ENCODE results near the gene SUV39H1.

The SUV39H1 gene

DNA sequence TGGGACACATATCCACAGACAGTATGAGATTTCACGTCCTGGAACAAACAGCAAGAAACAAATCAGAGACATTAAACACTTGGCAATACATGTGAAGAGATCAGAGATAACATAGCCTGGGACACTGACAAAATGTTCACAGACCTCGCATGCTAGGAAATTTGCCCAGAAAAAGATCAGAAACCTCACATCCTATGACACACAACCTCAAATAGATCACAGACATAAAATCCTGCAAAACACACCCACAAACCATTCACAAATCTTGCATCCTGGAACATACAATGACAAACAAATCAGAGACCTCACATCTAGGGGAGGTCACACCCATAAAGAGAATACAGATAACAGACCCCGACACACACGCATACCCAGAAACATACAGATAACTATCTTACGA lies 18.0 kb downstream of the SUV39H1 start:
- no peak for DNase-seq (ENCODE audit: low spot score)

DNA sequence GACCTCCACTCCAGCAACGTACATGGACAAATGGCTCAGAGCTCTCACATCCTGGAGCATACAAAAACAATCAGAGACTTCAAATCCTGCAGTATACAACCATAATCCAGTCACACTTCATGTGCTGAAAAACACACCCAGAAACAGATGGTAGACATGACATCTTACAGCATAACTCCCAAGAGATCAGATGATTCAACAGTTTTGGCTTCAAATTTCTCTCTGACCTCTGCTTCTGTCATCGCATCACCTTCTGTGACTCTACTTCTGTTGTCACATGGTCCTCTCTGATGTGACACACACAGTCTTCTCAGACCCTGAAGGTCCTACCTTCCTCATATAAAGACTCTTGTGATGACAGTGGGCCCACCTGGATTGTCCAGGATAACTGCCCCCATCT lies 18.5 kb downstream of the SUV39H1 start:
- DNase-seq (ENCODE audit: low spot score), result no peak

DNA sequence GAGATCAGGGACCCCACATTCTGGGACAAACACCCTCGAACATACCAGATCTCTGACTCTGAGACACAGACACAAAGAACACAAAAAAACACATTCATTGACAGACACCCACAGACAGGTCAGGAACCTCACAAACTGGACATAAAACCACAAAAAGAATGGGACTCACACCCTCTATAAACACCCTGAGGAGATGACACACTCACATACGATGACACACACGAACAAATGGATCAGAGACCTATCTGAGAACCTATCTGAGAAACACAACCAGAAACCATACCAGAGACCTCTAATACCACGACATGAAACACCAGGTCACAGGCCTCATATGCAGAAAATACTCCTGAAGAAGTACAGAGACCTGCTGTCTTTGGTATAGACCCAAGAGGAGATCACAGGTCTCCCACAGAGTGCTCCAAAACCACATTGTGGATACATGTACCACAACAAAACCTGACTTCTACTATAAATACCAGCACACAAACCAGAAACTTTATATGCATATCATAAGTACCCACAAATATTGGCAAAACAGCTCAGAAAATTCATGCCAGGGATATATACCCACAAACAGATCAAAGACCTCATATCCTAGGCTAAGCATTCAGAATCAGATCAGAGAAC lies 19.5 kb downstream of the SUV39H1 start:
- DNase-seq (ENCODE audit: low spot score), result no peak

DNA sequence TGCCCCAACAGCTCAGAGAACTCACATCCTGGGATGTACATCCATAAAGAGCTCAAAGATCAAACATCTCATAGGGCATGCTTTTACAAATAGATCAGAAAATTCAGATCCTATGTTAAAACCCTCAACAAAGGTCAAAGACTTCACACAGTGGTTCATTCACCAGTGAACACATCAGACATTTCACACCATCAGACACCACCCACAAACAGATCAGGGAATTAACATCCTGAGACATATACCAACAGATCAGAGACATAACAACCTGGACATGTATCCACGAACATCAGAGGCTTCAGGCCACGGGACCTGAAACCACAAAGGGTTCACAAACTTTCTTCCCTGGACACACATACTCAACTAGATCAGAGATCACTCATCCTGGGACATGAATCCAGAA lies 23.4 kb downstream of the SUV39H1 start:
- no peak for DNase-seq (ENCODE audit: low spot score)

DNA sequence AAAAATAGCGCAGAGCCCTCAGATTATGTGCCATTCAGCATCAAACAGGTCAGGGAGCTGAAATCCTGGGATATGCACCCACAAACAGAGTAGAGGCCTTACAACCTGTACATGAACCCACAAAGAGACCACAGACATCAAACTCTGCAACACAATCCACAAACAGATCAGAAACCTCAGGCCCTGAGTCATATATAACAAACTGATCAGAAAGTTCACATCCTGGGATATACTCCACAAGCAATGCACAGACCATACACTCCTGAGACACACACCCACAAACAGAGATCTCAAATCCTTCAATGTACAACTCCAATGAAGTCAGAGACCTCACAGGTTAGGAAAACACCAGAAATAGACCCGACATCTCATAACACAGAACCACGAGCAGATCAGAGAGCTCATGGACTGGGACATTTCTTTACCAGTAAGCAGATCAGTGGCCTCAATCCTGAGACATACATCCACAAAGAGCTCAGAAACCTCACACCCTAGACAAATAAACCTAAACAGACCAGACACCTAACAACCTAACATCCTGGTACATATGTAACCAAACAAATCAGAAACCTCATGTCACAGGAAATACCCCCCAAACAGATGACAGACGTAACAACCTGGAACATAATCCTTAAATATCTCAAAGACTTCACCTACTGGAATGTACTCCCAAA lies 24.2 kb downstream of the SUV39H1 start:
- no peak for DNase-seq (ENCODE audit: low spot score)

DNA sequence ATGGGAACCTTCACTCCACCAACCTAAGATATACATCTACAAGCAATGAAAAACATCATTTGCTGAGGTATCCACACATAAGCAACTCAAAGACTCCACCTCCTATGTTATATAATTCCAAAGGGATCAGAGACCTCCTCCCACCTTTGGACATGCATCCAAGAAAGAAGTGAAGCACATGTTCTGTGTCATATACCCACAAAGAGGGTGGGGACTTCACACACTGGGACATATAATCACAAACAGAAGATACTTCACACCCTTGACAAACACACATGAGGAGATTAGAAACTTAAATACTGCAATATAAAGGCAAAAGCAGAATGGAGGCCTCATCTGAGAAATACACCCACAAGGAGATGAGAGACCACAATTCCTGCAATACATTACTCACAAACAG lies 25.4 kb downstream of the SUV39H1 start:
- DNase-seq (ENCODE audit: low spot score), result no peak

DNA sequence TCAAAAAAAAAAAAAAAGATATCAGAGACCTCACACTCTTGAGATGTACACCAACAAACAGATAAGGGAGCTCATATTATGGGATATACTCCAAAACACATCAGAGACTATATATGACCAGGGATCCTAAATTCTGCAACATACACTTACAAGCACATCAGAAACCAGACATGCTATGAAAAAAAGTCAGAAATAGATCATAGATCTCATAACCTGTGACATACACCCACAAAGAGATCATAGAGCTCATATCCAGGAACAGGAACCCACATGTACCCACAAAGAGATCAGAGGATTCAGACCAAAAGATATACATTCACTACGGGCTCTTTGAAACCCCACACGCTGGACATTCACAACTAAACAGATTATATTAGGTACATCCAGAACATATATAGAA lies 30.1 kb downstream of the SUV39H1 start:
- DNase-seq (ENCODE audit: low spot score), result no peak

DNA sequence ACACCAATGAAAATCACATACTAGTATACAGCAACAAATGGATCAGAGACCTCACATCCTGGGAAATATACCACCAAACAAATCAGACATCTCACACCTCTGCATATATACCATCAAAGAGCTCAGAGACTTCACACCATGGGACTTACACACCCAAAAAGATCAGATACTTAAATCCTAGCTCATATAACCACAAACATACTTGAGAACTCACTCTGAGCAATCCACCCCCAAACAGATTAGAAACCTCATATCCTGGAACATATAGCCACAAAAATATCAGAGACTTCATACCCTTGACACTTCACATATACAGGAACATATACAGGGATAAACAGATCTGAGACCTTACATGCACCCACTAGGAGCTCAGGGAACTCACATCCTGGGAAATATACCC lies 32.1 kb downstream of the SUV39H1 start:
- no peak for DNase-seq (ENCODE audit: low spot score)

DNA sequence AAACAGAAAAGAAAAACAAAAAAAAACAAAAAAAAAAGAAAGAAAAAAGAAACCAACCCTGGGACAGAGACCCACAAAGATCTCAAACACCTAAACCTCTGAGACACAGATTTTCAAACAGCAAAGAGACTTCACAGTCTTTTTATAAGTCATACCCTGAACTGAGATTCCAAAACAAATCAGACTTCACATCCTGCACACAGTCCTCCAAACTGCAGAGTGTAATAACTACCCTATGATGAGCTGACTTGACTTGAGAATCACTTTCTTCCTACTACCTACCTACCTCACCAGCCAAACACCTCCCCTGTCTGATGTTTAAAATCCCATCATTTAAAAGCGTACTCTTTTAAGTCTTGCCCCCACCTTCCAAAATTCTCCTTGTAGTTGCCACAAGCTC lies 39.8 kb downstream of the SUV39H1 start:
- DNase-seq (ENCODE audit: low spot score), result no peak

DNA sequence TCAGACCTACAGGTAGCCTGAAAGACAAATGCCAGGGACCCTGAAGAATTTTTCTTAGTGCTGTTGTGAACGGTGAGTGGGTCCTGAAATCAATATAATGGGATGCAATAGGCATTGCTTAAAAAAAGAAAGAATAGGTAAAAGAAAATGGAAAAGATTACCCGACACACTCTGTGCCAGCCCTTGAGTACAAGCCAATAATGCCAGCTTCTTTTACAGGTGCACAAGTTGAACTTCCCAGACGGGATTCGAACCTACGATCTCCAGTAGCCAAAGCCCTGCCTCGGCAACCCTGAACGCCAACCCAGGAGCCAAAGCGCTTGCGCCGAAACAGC lies 40.3 kb downstream of the SUV39H1 start:
- DNase-seq (ENCODE audit: low spot score), result no peak

DNA sequence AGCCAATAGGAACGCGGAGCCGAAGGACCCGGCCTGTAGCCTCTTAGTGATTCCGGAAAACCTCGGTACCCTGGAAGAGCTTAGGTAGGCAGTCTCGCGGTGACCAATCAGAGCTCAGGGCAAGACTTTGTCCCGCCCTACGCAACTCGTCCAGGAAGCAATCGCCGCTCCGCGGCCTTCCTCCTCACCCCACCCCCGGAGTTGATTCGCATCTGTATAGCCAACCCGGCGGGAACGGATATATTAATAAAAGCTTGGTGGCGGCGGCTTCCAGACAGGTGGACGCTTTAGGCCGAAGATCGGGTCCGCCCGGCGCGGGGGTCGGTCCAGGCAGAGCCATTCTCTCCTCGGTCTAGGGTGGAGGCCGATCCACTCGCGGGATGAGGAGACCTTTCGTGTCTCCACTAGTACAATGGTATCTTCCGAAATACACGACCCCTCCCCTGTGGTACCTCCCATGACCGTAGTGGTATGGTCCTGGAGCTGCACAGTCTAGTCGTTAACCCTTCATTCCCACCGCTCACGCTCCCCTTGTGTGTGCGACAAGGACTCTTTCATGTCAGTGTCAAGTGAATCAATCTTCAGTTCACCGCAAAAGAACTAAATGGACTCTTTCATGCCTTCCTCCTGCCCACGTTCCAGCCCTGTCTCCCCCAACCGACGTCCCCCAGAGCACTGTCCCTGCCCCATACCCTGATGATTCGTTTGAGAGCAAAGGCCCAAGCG lies 40.8 kb downstream of the SUV39H1 start:
- peak; percentile 93 for DNase-seq (ENCODE audit: low spot score)

DNA sequence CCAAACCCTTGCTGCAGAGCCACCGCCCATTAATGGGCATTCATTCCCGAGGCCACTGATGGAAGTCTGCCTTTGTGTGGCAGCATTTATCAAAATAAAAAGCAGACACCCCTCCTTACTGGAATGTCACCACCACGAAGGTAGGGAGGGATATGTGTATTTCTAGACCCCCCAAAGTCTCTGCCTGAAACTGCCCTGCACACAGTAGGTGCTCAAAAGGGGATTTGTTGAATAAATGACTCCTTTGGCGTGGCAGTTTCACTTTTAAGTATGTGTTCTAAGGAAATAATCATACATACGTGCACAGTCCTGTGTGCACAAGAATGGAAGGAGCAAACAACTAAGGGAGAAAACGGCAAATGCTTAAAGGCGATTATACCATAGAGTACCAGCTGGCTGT lies 41.4 kb downstream of the SUV39H1 start:
- DNase-seq (ENCODE audit: low spot score), result no peak

DNA sequence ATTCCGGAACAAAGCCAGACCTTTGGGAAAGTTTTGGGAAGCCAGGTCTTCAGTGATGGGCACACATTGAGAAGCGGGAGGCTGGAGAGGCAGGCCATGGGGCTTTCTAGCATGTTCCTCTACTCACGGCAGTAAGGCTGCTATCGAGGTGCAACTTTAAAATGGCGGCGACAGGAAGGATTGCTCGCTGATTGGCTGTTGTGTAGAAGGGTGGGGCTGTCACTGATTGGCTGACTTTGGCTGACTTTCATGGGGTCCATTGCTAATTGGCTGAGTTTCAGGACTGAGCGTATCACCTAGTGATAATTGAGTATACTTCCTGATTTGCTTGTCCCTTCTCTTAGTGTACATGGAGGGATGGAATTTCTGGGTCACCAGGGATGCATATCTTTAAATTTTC lies 45.3 kb downstream of the SUV39H1 start:
- DNase-seq (ENCODE audit: low spot score), result no peak

DNA sequence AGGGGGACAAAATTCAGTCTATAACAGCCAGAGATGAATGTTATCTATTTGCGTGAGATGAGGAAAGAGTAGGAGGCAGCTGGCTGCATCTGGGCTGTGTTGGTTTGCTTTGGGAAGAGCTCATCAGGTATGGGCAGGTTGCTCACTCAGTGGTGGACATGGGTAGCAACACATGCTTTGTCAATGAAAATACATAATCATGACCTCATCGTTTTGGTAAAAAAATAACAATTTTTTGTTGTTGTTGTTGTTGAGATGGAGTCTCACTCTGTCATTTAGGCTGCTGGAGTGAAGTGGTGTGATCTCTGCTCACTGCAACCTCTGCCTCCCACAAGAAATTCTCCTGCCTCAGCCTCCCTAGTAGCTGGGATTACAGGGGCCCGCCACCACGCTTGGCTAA lies 48.7 kb downstream of the SUV39H1 start:
- DNase-seq (ENCODE audit: low spot score), result no peak

DNA sequence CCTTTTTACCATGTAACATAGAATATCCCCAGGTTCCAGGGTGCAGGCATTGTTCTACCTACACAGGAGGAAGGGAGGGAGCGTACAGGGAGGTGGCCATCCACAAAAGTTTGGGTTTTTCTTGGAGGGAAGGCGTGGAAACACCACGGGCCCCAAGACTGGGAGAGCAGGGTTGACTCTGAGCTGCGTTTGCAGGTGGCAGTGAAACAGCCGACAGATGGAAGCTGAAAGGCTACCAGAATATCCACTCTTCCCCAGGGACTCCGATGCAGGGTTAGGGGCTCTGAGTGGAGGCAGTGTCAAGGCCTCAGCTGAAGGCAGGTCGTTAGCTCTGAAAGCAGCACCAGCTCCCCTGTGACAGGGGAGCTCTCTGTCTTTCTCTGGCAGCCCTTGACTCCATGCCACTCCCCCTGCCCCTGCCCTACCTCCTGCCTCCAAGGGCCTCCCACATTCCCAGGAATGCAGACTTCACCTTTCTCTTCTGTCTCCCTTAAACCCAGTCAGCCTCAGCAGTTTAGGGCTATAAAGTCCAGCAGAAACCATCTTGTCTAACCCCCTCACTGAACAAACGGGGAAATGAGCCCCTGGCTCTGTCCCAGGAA lies 51.0 kb downstream of the SUV39H1 start:
- DNase-seq (ENCODE audit: low spot score), result no peak

DNA sequence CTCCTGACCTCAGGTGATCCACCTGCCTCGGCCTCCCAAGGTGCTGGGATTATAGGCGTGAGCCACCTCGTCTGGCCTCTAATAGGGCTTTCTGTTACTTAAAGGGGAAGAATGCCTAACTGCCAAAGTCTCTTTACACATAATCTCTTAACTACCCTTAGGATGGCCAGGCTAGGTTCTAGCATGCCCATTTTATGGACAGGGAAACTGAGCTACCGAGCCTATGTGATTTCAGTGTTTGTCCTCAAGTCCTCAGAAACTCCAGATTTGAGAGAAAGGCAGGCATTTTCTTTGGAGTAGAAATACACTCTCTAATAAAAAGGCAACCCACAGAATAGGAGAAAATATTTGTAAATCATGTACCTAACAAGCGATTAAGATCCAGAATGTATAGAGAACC lies 52.6 kb downstream of the SUV39H1 start:
- no peak for DNase-seq (ENCODE audit: low spot score)

DNA sequence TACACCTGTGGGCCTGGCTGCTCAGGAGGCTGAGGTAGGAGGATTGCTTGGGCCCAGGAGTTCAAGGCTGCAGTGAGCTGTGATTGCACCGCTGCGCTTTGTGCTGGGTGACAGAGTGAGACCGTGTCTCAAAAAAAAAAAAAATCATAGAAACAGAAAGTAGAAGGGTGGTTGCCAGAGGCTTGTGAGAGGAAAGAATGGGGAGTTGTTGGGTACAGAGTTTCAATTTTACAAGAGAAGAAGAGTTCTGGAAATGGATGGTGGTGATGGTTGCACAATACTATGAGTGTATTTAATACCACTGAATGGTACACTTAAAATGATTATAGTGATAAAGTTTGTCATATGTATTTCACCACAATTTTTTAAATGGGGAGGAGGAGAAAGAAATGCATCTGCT lies 54.8 kb downstream of the SUV39H1 start:
- DNase-seq (ENCODE audit: low spot score), result no peak

DNA sequence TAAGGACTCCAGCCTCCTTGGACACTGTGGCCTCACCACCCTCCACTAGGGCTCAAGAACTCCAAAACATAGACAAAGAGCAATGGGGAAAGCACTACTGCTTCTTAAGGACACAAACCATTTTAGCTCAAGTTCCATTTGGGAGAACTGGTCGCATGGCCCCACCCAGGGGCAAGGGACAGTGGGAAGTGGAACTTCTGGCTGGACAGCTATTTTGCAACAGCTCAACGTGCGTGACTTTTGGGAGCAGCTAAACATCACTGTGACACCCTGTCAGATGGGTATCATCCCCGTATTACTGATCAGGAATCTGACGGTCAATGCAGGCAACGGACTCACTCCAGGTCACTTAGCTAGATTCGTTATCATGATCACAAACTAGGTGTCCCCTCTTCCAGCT lies 56.0 kb downstream of the SUV39H1 start:
- DNase-seq (ENCODE audit: low spot score), result no peak

DNA sequence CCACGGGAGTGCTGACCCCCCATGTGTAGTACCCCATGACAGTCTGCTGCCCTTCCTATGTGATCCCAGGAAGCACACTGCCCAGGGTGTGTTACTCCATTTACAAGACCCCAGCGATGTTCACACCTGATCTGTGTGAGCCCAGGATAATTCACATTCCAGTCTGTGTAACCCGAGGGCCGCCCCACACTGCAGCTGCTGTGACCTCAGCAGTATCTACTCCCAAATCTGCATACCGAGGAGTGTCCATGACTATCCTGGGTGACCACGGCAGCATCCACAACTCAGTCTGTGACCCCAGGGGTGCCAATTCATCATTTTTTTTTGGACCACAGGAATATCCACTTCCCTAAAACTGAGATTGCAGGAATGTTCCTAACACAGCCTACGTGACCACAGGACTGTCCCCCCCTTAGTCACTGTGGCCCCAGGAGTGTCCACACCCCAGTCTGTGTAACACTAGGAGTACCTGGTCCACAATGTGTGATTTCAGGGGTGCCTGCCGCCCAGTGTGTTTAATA lies 57.2 kb downstream of the SUV39H1 start:
- DNase-seq (ENCODE audit: low spot score), result no peak

DNA sequence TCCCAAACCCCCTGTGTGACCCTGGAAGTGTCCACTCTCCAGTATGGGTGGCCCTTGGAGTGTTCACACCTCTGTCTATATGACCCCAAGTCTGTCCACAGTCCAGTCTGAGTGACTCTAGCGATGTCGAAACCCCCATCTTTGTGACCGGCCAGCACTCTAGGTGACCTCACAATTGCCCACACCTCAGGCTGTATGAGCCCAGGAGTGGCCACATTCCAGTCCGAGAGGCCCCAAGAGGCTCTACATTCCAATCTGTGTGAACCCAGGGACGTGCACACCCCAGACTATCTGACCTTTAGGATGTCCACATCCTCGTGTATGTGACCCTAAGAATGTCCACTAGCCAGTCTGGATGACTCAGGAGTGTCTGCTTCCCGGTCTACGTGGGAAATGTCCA lies 57.7 kb downstream of the SUV39H1 start:
- DNase-seq (ENCODE audit: low spot score), result peak; percentile 31
